Skeletal muscle cell (primary cell): ENCODE results near the gene LEMD1.

Experiments
- DNase-seq: peaks from one replicate; pipeline ENCODE4 v3.0.0-alpha.2; 2010; ENCODE audit warnings: low read depth
- H3K4me3 ChIP-seq: 2 replicates; pipeline ENCODE4 v1.5.1; 2011; ENCODE audit warnings: low read depth, mild to moderate bottlenecking, control low read depth, low read length, moderate library complexity

Gene LEMD1

DNA sequence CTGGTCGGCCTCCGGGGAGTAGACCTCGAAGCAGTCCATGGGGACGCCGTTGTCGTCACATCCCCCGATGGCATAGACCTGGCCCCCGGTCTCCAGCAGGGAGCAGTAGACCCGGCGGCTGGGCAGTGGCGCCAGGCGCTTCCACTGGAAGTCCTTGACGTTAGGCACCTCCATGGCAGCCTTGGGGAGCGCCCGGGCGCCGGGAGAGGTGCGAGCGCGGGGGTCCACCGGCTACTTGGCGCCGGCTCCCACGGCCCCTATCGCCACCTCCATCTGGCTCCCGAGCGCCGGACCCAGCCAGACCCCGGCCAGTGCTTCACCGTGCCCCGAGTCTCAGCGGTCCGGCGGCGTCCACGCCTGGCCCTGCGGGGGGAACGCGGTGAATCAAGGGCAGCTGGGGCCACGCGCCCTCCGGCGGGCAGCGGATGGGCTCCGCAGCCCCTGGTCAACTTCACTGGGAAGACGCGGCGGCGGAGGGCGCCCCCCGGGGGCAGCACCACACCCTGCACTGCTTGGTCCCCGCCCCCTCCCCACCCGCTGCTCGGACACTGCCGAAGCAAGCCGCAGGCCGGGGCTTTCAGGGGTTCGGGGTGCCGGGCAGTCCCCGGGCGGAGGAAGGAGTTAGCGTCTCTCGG lies 78.3 kb downstream of the LEMD1 start:
- peak overlapping the region; percentile 34 for H3K4me3 ChIP-seq
- no peak for DNase-seq

DNA sequence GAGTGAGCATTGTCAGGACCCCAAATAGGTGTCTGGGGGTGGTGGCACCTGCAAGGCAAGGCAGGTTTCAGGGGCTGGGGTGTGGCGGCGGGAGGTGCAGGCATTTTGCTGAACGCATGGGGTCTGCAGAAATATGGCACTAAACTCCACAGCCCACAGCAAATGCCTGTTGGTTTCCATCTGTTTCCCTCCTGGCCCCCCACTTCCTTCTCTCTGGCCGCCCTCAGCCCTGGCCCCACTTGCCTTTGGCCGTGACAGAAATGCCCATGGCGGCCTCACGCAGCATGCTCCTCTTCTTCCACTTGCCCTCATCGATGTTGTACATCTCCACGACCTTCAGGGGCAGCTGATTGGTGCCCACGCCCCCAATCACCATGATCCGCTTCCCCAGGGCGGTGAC lies 78.9 kb downstream of the LEMD1 start:
- DNase-seq, result no peak
- H3K4me3 ChIP-seq, result no peak overlapping the region

DNA sequence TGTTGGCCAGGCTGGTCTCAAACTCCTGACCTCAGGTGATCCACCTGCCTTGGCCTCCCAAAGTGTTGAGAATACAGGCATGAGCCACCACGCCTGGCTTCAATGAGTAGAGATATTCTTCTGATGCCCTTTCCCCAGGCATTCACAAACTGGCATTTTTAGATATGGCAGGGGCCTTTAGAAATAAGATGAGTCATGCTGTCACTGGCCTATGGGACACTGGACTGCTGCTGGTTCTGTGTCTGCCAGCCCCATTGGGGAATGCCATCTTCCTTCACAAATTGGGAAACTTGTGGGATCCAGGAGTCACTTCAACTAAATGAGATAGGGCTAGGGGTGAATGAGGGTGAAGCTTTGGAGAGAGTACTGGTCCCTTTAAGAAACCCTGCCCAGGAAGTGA lies 81.2 kb downstream of the LEMD1 start:
- H3K4me3 ChIP-seq, result no peak overlapping the region
- DNase-seq, result no peak

DNA sequence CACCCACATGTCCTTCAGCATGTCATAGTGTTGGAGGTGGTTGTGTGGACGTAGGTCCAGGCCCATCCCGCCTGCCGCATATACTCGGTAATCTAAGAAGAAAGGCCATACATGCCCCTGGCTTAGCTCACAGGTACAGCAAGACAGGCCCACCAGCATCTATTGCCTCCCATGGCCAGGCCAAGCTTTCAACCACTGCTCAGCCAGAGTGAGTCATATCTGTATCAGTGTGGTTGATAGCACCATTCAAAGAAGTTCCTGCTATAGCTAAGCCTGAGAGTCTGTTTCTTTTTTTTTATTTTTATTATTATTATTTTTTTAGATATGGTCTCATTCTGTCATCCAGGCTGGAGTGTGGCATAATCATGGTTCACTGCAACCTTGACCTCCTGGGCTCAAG lies 82.1 kb downstream of the LEMD1 start:
- no peak for DNase-seq
- H3K4me3 ChIP-seq, result no peak overlapping the region

DNA sequence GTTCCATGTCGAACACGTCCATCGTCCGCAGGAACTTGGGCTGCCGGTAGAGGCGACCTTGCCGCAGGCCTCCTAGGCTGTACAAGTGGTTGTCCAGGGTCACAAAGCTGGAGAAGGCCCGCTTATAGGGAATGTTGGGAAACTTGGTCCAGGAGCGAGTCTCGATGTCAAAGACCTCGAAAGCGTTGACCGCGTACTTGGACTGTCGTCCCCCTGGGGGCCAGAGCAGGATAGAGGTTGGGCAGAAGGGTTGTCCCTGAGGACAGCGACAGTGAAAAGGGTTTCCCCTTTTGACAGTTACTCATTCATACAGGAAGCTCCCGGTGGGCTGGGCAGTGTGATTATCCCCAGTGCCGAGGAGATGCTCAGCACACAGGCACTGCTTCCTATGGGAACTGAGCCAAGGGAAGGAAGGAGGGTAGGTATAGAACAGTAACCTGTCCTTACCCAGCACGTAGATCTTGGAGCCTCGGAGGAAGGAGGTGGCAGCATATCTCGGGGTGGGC lies 82.6 kb downstream of the LEMD1 start:
- no peak overlapping the region for H3K4me3 ChIP-seq
- DNase-seq, result no peak

DNA sequence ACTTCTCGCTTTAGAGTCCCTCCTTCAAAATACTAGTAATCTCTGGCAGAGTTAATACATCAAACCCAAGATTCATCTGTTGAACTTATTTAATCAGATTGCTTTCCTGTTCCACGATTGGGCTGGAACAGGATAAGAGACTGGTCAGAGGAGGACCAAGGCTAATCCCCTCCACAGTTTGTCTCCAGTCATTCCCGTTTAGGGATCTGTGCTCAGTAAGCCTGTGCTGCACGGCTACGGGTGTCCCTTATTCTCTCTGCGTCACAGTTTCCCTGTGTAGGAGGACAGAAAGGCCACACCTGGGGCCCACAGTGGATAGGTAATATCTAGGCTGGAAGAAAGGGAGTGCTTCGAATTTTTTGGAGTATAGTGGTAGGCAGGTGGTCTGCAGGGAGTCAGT lies 83.8 kb downstream of the LEMD1 start:
- DNase-seq, result no peak

DNA sequence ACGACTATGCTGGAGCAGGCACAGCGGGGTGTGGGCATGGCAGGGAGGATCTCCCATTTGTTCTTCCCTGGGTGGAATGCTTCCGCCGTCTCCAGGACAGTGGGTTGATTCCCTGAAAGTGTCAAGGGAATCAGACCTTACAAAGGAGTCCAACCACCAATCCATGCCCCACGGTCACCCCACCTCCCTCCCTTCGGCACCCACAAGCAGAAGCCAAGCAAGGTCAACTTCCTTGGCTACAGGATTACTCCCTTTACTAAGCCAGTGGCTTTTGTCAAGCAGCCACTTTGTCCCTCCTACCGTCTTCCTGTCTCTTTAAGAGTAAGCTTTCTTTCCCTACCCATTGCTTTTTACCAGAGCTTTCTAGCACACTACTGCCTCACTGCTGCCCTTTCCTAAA lies 84.4 kb downstream of the LEMD1 start:
- DNase-seq, result no peak
- no peak overlapping the region for H3K4me3 ChIP-seq

More for the DNA sequence above, 83.8 kb downstream of the LEMD1 start:
- no peak overlapping the region for H3K4me3 ChIP-seq

DNA sequence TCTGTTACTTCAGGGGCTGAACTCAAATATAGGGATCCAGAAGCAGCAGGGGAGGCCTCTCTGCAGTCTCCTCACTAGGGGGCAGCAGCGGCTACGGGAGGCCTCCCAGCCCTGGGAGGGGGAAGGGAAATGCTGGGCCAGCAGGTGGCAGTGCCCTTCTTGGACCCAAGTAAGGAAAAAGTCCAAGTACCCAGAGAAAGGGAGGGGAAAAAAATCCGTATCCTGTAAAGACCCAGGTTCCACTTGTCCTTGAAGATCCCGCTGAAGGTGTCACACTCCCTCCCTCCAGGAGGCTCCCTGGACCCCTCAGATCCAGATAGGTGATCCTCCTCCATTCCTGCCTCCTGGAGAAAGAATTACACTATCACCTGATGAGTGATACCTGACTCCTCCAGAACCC lies 86.2 kb downstream of the LEMD1 start:
- no peak overlapping the region for H3K4me3 ChIP-seq
- no peak for DNase-seq

DNA sequence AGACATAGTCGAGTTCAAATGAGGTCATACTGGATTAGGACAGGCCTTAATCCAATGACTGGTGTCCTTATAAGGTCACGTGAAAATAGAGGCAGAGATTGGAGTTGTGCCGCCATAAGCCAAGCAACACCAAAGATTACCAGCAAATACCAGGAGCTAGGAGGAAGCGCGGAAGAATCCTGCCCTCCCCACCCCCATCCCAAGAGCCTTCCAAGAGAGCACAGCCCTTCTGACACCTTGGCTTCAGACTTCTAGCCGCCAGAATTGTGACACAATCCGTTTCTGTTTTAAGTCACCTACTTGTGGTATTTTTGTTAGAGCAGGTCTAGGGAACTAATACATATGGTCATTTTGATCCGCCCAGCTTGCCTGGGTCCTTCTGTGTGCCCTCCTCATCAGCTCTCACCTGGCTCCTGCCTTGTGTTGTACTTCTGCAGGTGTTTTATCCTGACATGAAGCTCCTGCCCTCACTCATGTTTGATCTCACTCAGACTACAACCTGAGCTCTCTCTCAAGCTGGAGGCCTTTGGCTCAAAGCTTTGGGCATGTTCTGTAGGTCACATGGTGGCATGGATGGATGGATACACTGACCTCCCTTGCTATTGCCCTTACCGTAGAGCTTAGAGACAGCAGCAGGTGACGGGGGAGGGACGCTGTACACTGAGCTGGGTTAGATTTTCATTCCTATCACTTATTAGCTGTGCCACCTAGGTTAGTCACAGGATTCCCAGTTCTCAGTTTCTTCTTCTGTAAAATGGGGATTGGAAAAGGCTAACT lies 89.7 kb downstream of the LEMD1 start:
- no peak for DNase-seq

More for the DNA sequence above, 89.7 kb downstream of the LEMD1 start:
- no peak overlapping the region for H3K4me3 ChIP-seq
